ENCODE data around the gene SCGB3A1.

The SCGB3A1 gene

GRCh38 chr5:180604271-180604670, 13.0 kb upstream of the SCGB3A1 start:
- DNase-seq (ENCODE audit: low spot score): no peak

GRCh38 chr5:180603076-180603594, 11.8 kb upstream of the SCGB3A1 start:
- no peak for DNase-seq (ENCODE audit: low spot score)

- no peak for DNase-seq (ENCODE audit: low spot score)
Measured at GRCh38 chr5:180602481-180603075, 11.3 kb upstream of the SCGB3A1 start.

- DNase-seq (ENCODE audit: low spot score): no peak
Measured at GRCh38 chr5:180601591-180602480, 10.5 kb upstream of the SCGB3A1 start.

GRCh38 chr5:180600554-180601041, 9.3 kb upstream of the SCGB3A1 start:
- no peak for DNase-seq (ENCODE audit: low spot score)

GRCh38 chr5:180599981-180600553, 8.8 kb upstream of the SCGB3A1 start:
- no peak for DNase-seq (ENCODE audit: low spot score)

GRCh38 chr5:180599590-180599914, 8.3 kb upstream of the SCGB3A1 start:
- DNase-seq (ENCODE audit: low spot score): no peak

GRCh38 chr5:180598797-180599589, 7.7 kb upstream of the SCGB3A1 start:
- no peak for DNase-seq (ENCODE audit: low spot score)

GRCh38 chr5:180598316-180598701, 7.0 kb upstream of the SCGB3A1 start:
- DNase-seq (ENCODE audit: low spot score): no peak

- no peak for DNase-seq (ENCODE audit: low spot score)
Measured at GRCh38 chr5:180596668-180597231, 5.5 kb upstream of the SCGB3A1 start.

- no peak for DNase-seq (ENCODE audit: low spot score)
Measured at GRCh38 chr5:180596115-180596667, 4.9 kb upstream of the SCGB3A1 start.

GRCh38 chr5:180595381-180596114, 4.2 kb upstream of the SCGB3A1 start:
- no peak for DNase-seq (ENCODE audit: low spot score)

- no peak for DNase-seq (ENCODE audit: low spot score)
Measured at GRCh38 chr5:180595046-180595379, 3.7 kb upstream of the SCGB3A1 start.

GRCh38 chr5:180594311-180595045, 3.2 kb upstream of the SCGB3A1 start:
- no peak for DNase-seq (ENCODE audit: low spot score)

- no peak for DNase-seq (ENCODE audit: low spot score)
Measured at GRCh38 chr5:180593446-180594206, 2.3 kb upstream of the SCGB3A1 start.

GRCh38 chr5:180592176-180592575, 877 bp upstream of the SCGB3A1 start:
- DNase-seq (ENCODE audit: low spot score): no peak

GRCh38 chr5:180590543-180591310, 572 bp downstream of the SCGB3A1 start:
- no peak for DNase-seq (ENCODE audit: low spot score)

GRCh38 chr5:180589771-180590542, 1.3 kb downstream of the SCGB3A1 start:
- no peak for DNase-seq (ENCODE audit: low spot score)

Measured in cerebellar cortex (tissue), 1 donor.